Ovary (tissue), 3 donors: ENCODE measurements around the gene TREM2.

Experiments
- EP300 ChIP-seq: sonication (generic); formaldehyde crosslinking; IDR thresholded peaks from one replicate; pipeline ENCODE4 v1.6.1; 2017; ENCODE audit warnings: antibody characterized with exemption
- TF ChIP-seq, protein P1 (sequence below), 3 donors: fragments of 450-650 bp in 2 of 3; fragments of 200-600 bp in 1 of 3; IDR thresholded peaks; one replicate each; pipeline versions ENCODE4 v1.5.1 to v1.8.0; 2016 to 2022; ENCODE audit warnings: antibody characterized with exemption in 3 of 3, mild to moderate bottlenecking in 1 of 3
- donor health status: DM: no; HTN: no; CAD: no.

DNA sequence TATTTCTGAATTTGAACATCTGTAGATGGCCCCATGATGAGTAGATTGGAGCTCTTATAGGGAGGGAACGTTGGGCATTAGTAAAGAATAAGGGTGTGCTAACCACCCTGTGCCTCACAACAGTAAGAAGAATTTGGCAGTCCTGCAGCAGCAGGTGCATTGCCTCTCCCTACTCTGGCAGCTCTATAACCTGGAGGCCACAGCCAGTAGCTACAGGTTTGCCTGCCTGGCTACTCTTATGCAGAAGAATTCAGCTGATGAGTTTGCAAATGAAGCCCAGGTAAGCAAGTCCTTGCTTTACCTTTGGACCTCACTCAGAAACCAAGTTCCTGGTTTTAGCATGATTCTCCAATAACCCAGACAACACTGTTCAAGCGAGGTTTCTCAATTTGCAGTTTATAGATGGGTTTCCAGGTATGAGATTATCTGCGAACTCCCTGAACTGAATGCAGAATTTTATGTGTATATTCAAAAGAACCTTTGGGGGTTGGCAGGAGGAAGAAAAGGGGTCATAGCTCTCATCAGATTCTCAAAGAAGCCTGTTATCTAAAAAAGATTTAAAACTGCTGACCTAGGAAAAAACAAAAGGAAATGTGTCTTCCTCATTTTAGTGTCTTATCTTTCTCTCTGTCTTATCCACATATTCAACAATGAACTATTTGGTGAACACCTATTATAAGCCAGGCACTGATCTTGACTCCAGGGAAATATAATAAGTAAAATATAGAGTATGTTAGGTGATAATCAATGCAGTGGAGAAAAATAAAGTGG lies 27.7 kb downstream of the TREM2 start:
- TF ChIP-seq, protein P1, sequence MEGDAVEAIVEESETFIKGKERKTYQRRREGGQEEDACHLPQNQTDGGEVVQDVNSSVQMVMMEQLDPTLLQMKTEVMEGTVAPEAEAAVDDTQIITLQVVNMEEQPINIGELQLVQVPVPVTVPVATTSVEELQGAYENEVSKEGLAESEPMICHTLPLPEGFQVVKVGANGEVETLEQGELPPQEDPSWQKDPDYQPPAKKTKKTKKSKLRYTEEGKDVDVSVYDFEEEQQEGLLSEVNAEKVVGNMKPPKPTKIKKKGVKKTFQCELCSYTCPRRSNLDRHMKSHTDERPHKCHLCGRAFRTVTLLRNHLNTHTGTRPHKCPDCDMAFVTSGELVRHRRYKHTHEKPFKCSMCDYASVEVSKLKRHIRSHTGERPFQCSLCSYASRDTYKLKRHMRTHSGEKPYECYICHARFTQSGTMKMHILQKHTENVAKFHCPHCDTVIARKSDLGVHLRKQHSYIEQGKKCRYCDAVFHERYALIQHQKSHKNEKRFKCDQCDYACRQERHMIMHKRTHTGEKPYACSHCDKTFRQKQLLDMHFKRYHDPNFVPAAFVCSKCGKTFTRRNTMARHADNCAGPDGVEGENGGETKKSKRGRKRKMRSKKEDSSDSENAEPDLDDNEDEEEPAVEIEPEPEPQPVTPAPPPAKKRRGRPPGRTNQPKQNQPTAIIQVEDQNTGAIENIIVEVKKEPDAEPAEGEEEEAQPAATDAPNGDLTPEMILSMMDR (IDR thresholded peaks at IDR 0.05), result no peak
- no peak for TF ChIP-seq EP300
